ENCODE results near the gene AFF4. TPM values are rescaled to one million over a fixed set of nuclear protein-coding genes. Genes with fewer than 3 reads are reported as not detected.

Gene AFF4
- total and polyA plus RNA-seq, 12 donors, result 7.0 to 63.8 (median 52.5) TPM

GRCh38 chr5:132890817-132891216 is 72.6 kb downstream of the AFF4 start:
- no peak for TF ChIP-seq CTCF (IDR thresholded peaks at IDR 0.05)
- Histone ChIP-seq H3K9me3 (no peaks in the 10 kb centered on the region), H3K4me1 (peaks cover 0 to 19% (median 5%) of the 10 kb centered on the region in 9 donors), H3K36me3 (peaks cover 0 to 100% (median 81%) of the 10 kb centered on the region in 9 donors), H3K4me3 (no peak overlapping the region), H3K27ac (no peak overlapping the region), H3K27me3 (no peaks in the 10 kb centered on the region)
- 93 to 96% methylated on average over 4 of the region's 4 CpGs for WGBS, 2 donors
- DNase-seq (no peak), ATAC-seq (no peak)
- intact Hi-C loops (cut with DNase I), result no loop called here

- Histone ChIP-seq H3K27ac (no peak overlapping the region), H3K27me3 (no peaks in the 10 kb centered on the region), H3K4me3 (no peak overlapping the region), H3K9me3 (no peaks in the 10 kb centered on the region), H3K4me1 (peaks cover 0 to 8% (median 0%) of the 10 kb centered on the region in 9 donors), H3K36me3 (peaks cover 0 to 100% (median 80%) of the 10 kb centered on the region in 9 donors)
- intact Hi-C loops (cut with DNase I), result loop anchor here in 2 of 10 donors (5.0 to 10.0 kb wide), 3 partner anchors 135 to 505 kb away; no protein-coding TSS in a partner anchor
- no peak for TF ChIP-seq CTCF (IDR thresholded peaks at IDR 0.05)
- DNase-seq, result no peak
- ATAC-seq, result no peak
Observed at GRCh38 chr5:132889501-132889900, 73.9 kb downstream of the AFF4 start.

- Histone ChIP-seq H3K27me3 (no peaks in the 10 kb centered on the region), H3K27ac (no peak overlapping the region), H3K36me3 (peaks cover 0 to 100% (median 77%) of the 10 kb centered on the region in 9 donors), H3K9me3 (no peaks in the 10 kb centered on the region), H3K4me3 (no peak overlapping the region), H3K4me1 (peaks cover 0 to 9% (median 0%) of the 10 kb centered on the region in 9 donors)
- ATAC-seq (peak in 1 of 8 donors; percentile 46), DNase-seq (no peak)
- no peak for TF ChIP-seq CTCF (IDR thresholded peaks at IDR 0.05)
- intact Hi-C loops (cut with DNase I), result loop anchor here in 2 of 10 donors (5.0 to 10.0 kb wide), 3 partner anchors 132 to 502 kb away; no protein-coding TSS in a partner anchor
- WGBS, 2 donors, result 10 to 38% methylated on average over 1 of the region's 1 CpG
Observed at GRCh38 chr5:132887283-132887682, 76.2 kb downstream of the AFF4 start.

DNA sequence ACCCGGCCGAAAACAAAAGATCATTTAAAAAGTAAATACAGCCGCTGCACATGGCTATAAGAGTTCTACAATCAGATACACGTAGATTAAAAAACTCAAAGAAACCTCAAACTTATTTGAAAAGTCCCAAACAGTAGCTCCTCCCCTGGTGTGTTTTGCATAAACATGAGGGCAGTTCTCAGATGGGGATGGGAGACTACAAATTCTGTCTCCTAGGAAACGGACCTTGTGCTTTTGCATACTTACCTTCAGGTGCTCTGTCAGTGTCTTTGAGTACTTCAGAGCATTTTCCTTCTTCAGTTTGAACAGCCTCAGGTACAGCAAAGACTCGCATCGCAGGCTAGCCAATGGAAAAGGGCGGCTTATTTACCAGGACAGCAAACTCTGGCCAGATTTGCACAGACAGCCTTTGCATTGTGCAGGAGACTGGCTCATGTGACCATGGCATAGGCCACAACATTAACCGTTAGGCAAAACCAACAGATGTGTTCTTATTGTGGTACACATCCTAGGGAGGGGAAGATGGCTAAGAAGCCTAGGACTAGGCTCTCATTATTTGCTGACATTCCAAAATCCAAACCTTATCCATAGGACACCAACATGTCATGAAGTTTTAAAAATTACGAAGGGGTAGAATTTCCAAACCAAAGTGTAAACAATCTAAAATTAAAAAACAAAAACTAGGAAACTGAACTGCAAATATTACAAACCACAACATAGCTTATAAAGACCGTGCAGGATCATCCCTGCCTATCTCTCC is 77.2 kb downstream of the AFF4 start:
- ATAC-seq (no peak), DNase-seq (no peak)
- no peak for TF ChIP-seq CTCF (IDR thresholded peaks at IDR 0.05)
- intact Hi-C loops (cut with DNase I), result loop anchor here in 2 of 10 donors (5.0 to 10.0 kb wide), 3 partner anchors 131 to 501 kb away; no protein-coding TSS in a partner anchor
- no peak overlapping the region for H3K4me3 ChIP-seq
- no peaks in the 10 kb centered on the region for H3K9me3 ChIP-seq
- H3K27ac ChIP-seq, result no peak overlapping the region
- WGBS, 2 donors, result 93 to 96% methylated on average over 11 of the region's 11 CpGs
- H3K36me3 ChIP-seq, result peaks cover 0 to 100% (median 69%) of the 10 kb centered on the region in 9 donors
- H3K4me1 ChIP-seq, result peaks cover 0 to 9% (median 0%) of the 10 kb centered on the region in 9 donors
- no peaks in the 10 kb centered on the region for H3K27me3 ChIP-seq
